VCaP (cell line): Measurements from ENCODE around the gene LSAMP.

Experiments used
- H3K27ac ChIP-seq: fragments of 450-650 bp; 2 replicates; pipeline ENCODE4 v1.5.1; 2017
- TF ChIP-seq, protein P1 (sequence below): fragments of 450-650 bp; conservative IDR thresholded peaks from 2 replicates; pipeline ENCODE4 v1.5.1; 2017; ENCODE audit warnings: mild to moderate bottlenecking, moderate library complexity

LSAMP gene

DNA sequence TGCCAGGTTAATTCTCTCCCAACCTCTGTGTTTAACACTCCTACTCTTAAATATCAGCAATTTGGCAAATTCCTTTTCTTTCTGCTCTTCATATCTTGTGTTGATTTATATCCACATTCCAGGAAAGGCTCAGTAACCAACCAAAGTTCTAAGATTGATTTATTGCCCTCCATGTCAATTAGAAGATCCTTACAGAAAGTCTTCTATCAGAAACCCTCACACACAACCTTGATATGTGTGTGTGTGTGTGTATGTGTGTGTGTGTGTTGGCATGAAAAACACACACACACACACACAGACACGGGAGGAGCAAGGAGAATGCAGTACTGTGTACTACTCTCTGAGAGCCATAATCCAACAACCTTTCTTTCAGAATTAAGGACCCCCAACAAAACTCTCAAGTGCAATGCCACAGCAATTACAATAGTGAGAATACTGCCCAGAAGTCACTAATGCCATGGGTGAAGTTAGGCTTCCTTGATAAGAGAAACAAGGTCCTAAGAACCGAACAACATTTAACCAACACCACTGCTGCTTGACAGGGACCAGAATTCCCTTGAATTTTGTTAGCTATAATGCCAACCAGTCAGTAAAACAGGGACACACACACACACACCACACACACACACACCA, 1.1 kb downstream of the LSAMP start:
- H3K27ac ChIP-seq, result no peak overlapping the region
- TF ChIP-seq, protein P1, sequence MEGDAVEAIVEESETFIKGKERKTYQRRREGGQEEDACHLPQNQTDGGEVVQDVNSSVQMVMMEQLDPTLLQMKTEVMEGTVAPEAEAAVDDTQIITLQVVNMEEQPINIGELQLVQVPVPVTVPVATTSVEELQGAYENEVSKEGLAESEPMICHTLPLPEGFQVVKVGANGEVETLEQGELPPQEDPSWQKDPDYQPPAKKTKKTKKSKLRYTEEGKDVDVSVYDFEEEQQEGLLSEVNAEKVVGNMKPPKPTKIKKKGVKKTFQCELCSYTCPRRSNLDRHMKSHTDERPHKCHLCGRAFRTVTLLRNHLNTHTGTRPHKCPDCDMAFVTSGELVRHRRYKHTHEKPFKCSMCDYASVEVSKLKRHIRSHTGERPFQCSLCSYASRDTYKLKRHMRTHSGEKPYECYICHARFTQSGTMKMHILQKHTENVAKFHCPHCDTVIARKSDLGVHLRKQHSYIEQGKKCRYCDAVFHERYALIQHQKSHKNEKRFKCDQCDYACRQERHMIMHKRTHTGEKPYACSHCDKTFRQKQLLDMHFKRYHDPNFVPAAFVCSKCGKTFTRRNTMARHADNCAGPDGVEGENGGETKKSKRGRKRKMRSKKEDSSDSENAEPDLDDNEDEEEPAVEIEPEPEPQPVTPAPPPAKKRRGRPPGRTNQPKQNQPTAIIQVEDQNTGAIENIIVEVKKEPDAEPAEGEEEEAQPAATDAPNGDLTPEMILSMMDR, result no peak

DNA sequence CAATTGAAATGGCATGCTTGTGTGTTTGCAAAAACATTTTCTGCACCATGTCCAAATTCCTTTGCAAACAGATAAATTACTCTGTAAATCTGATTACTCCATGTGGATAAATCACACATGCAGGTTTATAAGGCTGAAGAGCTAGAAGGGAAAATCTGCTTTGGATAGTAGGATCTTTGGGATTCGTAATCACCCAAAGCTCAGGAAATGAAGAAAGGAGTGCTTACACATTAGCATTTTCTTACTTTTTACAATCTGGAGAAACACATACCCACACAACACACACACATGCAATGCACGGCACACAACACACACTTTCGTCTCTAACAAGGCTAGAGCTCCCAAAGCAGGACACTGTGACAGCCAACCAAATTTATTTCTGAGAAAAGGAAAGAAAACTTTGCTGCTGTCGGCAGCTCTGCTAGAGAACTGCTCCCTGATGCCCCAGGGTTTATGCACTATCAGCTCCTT, 2.1 kb downstream of the LSAMP start:
- H3K27ac ChIP-seq, result no peak overlapping the region
- TF ChIP-seq, protein P1, result no peak

DNA sequence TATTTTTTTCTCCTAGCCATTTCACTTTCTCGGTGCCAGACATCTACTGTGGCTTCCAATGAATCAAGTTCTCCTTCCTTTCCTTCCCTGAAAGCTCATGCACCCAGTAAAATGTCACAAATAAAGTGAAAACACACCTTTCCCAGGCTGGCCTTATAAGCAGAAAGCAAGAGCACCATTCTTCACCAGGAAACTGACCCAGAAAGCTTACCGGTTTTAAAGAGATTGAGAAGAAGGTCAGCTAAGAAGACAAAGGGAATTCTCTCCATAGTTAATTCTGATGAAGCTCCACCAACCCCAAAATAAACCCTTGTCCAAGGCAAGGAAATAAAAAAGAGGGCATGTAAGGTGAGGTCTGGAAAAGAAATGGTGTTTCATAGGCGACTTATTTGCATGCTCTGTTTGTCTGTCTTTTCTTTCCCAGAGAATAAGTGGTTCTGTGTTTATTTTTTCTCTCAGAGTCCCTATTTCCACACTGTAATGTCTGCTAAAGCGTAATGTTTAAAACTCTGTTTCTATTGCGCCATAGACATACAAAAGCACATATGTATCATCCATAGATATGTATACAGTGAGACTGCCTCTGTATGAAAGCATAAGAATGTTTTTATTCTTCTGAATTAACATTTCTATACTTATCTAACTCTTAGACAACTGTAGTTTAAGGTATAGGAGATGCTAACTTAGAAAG, 2.8 kb downstream of the LSAMP start:
- TF ChIP-seq, protein P1, result no peak
- no peak overlapping the region for H3K27ac ChIP-seq

DNA sequence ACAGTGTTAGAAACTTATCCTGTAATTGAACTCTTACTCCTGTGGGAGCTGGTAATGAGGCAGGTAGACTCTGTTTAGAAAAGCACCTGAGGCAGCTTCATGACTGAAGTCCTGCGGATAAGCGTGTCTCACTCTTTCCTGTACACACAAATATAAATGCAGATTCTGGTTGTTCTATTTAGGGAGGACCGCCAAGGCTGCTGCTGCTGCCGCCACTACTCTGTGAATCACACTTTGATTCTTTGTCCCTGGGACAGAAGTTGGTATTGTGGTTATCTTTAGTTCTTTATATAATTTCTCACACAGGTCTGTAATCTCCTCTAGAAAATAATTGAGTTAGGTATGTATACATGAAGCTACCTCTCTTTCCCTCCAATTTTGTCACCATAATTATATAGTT, 3.6 kb downstream of the LSAMP start:
- TF ChIP-seq, protein P1, result no peak

DNA sequence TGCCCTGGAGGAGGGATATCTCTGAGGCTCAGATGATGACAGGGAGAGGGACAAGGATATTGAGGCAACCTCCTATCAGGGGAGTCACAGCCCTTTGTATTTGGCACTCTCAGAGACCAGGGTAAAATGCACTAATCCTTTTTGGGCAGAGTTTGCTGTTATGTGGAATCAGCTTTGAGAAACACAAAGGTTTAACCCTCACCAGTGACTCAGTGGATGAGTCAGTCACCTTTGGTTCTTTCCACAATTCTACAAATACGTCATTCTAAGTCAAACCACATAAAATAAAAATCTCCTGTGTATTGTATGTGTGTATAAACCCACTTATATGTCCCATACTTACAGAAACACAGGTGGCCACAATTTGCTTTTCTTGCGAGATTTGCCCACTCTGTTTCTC, 5.1 kb downstream of the LSAMP start:
- H3K27ac ChIP-seq, result no peak overlapping the region
- TF ChIP-seq, protein P1, result no peak

More for the DNA sequence above, 3.6 kb downstream of the LSAMP start:
- H3K27ac ChIP-seq, result no peak overlapping the region

DNA sequence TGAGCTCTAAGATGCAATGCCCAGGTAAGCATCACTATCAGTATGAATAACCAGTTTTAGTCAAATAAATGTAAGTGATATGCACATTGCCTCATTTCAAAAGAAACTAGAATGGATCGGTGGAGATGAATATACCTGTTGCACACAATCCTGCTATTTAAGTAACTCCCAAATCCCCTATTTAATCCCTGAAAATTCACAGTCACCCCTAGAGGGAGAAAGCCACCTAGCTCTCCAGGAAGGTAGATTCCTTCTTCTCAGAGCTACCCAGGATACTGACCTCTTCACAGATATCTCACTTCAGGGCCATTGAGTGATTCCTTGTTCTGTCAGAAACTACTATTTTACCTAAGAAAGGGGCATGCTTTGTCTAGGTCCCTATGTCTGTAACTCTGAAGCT, 11.7 kb downstream of the LSAMP start:
- H3K27ac ChIP-seq, result no peak overlapping the region
- TF ChIP-seq, protein P1, result no peak

DNA sequence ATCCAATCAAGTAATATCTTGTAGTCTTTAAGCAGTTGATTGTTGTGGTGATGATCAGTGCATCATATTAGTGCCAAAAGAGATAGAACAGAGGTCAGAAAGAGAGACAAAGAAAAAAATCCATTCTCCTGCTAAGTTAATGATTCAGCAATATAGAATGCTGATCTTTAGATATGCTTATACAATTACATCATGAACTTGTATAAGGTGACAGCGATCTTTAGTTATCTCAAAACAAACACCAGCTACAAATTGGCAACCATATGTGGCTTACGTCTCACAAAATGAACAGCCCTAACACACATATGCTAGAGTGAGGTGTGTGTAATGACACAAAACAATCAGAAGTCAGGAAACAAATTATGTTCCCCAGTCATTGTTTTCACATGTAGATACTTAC, 12.5 kb downstream of the LSAMP start:
- TF ChIP-seq, protein P1, result no peak
- H3K27ac ChIP-seq, result no peak overlapping the region
